Activated T-cell treated with anti-CD3 and anti-CD28 coated beads, Interleukin-2, amount 50 U/mL, for 4 hours (primary cell): ENCODE data around the gene FBLN1. TPM values are rescaled to one million over a fixed set of nuclear protein-coding genes. Genes with fewer than 3 reads are reported as not detected.

Experiments
- ATAC-seq, 2 donors: fragments of 200-7000 bp; cut with Tn5 transposase; one replicate each; pipeline ENCODE4 v1.10.0; 2021
- DNase-seq: peaks from one replicate; pipeline ENCODE4 v3.0.0-alpha.2; 2020
- H3K27me3 Mint-ChIP-seq: one replicate; pipeline ENCODE4 v1.8.0; 2021; ENCODE audit warnings: low read depth, mixed read lengths
- H3K36me3 Mint-ChIP-seq: one replicate; pipeline ENCODE4 v1.8.0; 2022; ENCODE audit warnings: mixed read lengths; ENCODE audit not compliant: insufficient read depth
- H3K4me1 Mint-ChIP-seq: one replicate; pipeline ENCODE4 v1.8.0; 2021; ENCODE audit warnings: low read depth, mixed read lengths
- H3K4me3 Mint-ChIP-seq: one replicate; pipeline ENCODE4 v1.8.0; 2021; ENCODE audit warnings: mild to moderate bottlenecking, moderate library complexity, mixed read lengths
- H3K9me3 Mint-ChIP-seq: one replicate; pipeline ENCODE4 v1.8.0; 2021; ENCODE audit warnings: mixed read lengths
- total RNA-seq, 3 donors: library from RNA; stranded (reverse); gene quantifications; one replicate each; pipeline ENCODE4 v1.2.1, GENCODE V29; 2021

The FBLN1 gene
- total RNA-seq, 3 donors from 2014 or later: 0.43 to 0.69 (median 0.46) TPM

- H3K4me3 Mint-ChIP-seq: no peak overlapping the region
- no peaks in the 10 kb centered on the region for H3K9me3 Mint-ChIP-seq
- ATAC-seq (no peak), DNase-seq (no peak)
- peaks cover 48% of the 10 kb centered on the region for H3K27me3 Mint-ChIP-seq
- H3K36me3 Mint-ChIP-seq: no peaks in the 10 kb centered on the region
- peaks cover 4% of the 10 kb centered on the region for H3K4me1 Mint-ChIP-seq
Observed at GRCh38 chr22:45644714-45645113, 142.0 kb downstream of the FBLN1 start.

GRCh38 chr22:45645150-45645525 lies 142.5 kb downstream of the FBLN1 start:
- DNase-seq (no peak), ATAC-seq (no peak)
- no peaks in the 10 kb centered on the region for H3K9me3 Mint-ChIP-seq
- no peaks in the 10 kb centered on the region for H3K36me3 Mint-ChIP-seq
- peaks cover 2% of the 10 kb centered on the region for H3K4me1 Mint-ChIP-seq
- H3K4me3 Mint-ChIP-seq: no peak overlapping the region
- peaks cover 44% of the 10 kb centered on the region for H3K27me3 Mint-ChIP-seq

GRCh38 chr22:45645526-45646414 lies 143.1 kb downstream of the FBLN1 start:
- Mint-ChIP-seq H3K4me1 (peaks cover 2% of the 10 kb centered on the region), H3K36me3 (no peaks in the 10 kb centered on the region), H3K4me3 (no peak overlapping the region), H3K27me3 (peaks cover 43% of the 10 kb centered on the region), H3K9me3 (no peaks in the 10 kb centered on the region)
- ATAC-seq (peak; percentile 93 to 96), DNase-seq (peak; percentile 77)

GRCh38 chr22:45647532-45648225 lies 145.0 kb downstream of the FBLN1 start:
- peaks cover 44% of the 10 kb centered on the region for H3K27me3 Mint-ChIP-seq
- DNase-seq (no peak), ATAC-seq (no peak)
- H3K9me3 Mint-ChIP-seq: no peaks in the 10 kb centered on the region
- no peak overlapping the region for H3K4me3 Mint-ChIP-seq
- H3K36me3 Mint-ChIP-seq: no peaks in the 10 kb centered on the region
- peaks cover 2% of the 10 kb centered on the region for H3K4me1 Mint-ChIP-seq

DNA sequence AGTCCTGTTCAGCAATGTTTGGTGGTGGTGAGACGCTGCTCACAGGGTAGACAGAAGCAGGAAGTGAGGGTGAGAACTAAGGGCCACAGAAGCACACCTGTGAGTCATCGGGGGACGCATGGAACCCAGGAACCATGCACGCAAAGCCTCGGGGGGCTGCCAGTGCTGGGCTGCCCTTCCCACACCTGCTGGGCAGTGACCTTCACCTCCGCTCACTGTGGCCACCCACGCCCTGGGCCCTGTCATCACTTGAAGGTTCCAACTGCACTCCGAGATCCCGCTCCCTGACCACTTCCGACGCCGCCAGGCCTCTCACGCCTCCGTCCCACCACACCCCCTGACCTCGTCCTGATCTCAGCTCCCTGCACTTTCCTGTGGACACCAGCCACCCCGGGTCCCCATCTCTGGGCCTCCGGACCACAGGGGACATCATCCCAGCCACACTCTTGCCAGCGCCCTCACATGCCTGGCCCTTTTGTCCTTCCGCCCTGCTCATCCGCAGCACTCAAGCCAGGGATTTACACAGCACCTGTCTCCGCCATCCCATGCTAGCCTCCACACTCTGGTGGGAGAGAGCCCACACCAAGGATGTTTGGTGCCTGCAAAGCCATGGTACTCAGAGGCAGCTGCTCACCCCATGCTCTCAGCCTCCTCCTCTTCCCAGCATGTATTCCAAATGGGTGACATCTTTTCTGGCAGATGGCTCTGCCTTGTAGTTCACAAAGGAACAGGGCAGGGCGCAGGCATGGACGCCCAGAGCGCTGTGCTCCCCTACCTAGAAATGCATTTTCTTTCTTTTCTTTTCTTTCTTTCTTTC lies 145.8 kb downstream of the FBLN1 start:
- no peak for DNase-seq
- ATAC-seq: no peak
- peaks cover 2% of the 10 kb centered on the region for H3K4me1 Mint-ChIP-seq
- H3K4me3 Mint-ChIP-seq: no peak overlapping the region
- H3K9me3 Mint-ChIP-seq: no peaks in the 10 kb centered on the region
- peaks cover 44% of the 10 kb centered on the region for H3K27me3 Mint-ChIP-seq
- H3K36me3 Mint-ChIP-seq: no peaks in the 10 kb centered on the region

- ATAC-seq (no peak), DNase-seq (no peak)
- H3K9me3 Mint-ChIP-seq: no peaks in the 10 kb centered on the region
- no peaks in the 10 kb centered on the region for H3K36me3 Mint-ChIP-seq
- no peak overlapping the region for H3K4me3 Mint-ChIP-seq
- peaks cover 2% of the 10 kb centered on the region for H3K4me1 Mint-ChIP-seq
- H3K27me3 Mint-ChIP-seq: peaks cover 34% of the 10 kb centered on the region
Observed at GRCh38 chr22:45649809-45650208, 147.1 kb downstream of the FBLN1 start.

DNA sequence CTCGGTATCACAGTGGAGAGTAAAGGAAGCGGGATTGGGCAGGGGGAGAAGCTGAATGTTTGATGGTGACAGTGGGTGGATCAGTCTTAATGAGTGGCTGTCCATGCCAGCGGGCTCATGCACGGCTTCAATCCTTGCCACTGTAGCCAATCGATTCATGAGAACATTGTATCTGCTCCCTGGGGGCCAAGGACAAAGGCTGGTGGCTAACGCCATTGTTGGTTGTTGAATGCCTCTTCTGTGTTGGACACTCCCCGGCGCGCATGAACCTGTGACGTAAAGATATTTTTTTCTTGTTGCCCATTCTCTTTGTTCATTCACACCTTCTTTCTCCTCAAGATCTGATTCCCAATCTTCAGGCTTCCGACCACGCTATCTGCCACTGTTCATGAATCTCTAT lies 148.0 kb downstream of the FBLN1 start:
- H3K27me3 Mint-ChIP-seq: peaks cover 29% of the 10 kb centered on the region
- H3K4me1 Mint-ChIP-seq: peaks cover 2% of the 10 kb centered on the region
- H3K9me3 Mint-ChIP-seq: no peaks in the 10 kb centered on the region
- DNase-seq (no peak), ATAC-seq (no peak)
- no peak overlapping the region for H3K4me3 Mint-ChIP-seq
- no peaks in the 10 kb centered on the region for H3K36me3 Mint-ChIP-seq

Other genes starting within 250 kb of the FBLN1 start
- not detected for gene UPK3A, start 217.9 kb upstream of the FBLN1 start, total RNA-seq
- 10 to 100 TPM; 23.4 to 60.3 (median 27.5) TPM for gene FAM118A, start 192.9 kb upstream of the FBLN1 start, total RNA-seq
- gene SMC1B, start 89.3 kb upstream of the FBLN1 start, total RNA-seq: under 1 TPM; 0.13 to 0.24 (median 0.18) TPM
- gene RIBC2, start 89.2 kb upstream of the FBLN1 start, total RNA-seq: 1 to 10 TPM; 1.3 to 3.7 (median 2.5) TPM
- gene ATXN10, start 169.0 kb downstream of the FBLN1 start, total RNA-seq: 10 to 100 TPM; 88.1 to 97.9 (median 90.5) TPM